Measurements from ENCODE around the gene CEBPZOS.

The CEBPZOS gene

GRCh38 chr2:37196320-37197195 lies at the start of gene CEBPZOS:
Gene CEBPZOS, plus strand, starts transcription at chr2:37196496. Its CDS starts 3,209 bp downstream, at chr2:37199705.
- DNase-seq (ENCODE audit: low read depth) = peak; percentile 68

GRCh38 chr2:37148325-37148724 lies 48.0 kb upstream of the CEBPZOS start:
- DNase-seq (ENCODE audit: low read depth) = no peak

DNA sequence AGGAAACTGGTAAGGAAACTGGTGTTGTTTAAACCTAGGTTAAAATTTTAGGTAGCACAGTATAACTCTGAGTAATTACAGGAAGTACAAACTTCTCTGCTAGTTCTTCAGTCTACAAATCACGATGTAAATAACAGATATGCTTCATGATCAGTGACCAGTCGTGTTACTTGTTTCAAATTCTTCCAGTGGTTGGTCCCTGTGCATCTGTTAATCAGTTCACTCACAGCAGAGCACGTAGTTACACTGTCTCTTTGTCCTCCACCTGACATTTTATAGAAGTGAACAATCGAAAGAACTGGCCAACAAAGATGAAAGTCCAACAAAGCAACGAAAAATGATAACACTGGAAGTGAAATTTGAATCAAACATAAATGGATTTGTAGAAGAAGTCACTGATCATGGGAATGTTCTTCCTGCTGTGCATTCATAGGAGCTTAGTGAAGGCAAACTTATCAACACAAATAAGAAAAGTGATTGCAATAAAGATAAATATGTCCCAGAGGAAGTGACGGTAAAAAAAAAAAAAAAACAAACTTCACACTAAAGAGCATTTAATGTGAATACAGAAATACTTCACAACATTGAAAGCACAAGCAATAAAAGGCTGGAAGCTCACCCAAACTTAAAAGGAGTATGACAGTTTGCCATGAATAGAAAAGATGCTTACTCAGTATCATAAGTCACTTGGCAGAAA lies 46.5 kb upstream of the CEBPZOS start:
- no peak for DNase-seq (ENCODE audit: low read depth)

- no peak for DNase-seq (ENCODE audit: low read depth)
These were observed 43.1 kb upstream of the CEBPZOS start for GRCh38 chr2:37153224-37153623.

GRCh38 chr2:37154785-37155184 lies 41.5 kb upstream of the CEBPZOS start:
- no peak for DNase-seq (ENCODE audit: low read depth)

DNA sequence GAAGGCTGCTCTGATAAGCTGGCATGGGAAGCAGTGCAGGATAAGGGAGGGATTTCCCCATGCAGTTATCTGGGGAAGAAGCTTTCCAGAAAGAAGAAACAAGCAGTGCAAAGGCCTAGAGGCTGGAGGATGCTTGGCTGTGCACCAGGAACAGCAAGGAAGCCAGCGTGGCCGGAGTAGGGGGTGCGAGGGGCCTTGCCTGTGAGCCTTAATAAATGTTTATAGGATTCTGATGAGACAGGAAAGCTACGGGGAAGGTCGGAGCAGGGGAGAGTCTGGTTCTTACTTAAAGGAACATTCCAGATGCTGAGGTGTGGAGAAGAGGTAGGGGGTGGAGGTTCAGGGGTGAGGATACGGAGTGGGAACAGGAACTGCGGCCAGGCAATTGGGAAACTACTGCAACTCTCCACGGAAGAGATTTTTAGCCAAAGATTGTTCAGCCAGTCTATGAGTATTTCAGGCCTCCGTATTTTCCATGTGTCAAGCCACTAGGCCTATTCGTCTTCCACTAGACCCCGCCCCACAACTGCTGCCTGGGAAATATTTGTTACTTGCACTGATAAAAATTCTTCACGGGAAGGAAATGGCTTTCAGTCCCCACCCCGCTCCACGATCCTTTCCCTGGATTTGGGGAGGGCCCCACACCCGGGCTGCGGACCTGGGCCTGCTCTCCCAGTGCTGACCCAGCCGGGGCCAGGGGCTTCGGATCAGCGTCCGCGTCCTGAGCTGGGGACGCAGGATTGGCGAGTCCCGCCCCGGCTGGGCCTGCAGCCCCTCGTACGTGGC lies 40.0 kb upstream of the CEBPZOS start:
- peak; percentile 46 for DNase-seq (ENCODE audit: low read depth)

DNA sequence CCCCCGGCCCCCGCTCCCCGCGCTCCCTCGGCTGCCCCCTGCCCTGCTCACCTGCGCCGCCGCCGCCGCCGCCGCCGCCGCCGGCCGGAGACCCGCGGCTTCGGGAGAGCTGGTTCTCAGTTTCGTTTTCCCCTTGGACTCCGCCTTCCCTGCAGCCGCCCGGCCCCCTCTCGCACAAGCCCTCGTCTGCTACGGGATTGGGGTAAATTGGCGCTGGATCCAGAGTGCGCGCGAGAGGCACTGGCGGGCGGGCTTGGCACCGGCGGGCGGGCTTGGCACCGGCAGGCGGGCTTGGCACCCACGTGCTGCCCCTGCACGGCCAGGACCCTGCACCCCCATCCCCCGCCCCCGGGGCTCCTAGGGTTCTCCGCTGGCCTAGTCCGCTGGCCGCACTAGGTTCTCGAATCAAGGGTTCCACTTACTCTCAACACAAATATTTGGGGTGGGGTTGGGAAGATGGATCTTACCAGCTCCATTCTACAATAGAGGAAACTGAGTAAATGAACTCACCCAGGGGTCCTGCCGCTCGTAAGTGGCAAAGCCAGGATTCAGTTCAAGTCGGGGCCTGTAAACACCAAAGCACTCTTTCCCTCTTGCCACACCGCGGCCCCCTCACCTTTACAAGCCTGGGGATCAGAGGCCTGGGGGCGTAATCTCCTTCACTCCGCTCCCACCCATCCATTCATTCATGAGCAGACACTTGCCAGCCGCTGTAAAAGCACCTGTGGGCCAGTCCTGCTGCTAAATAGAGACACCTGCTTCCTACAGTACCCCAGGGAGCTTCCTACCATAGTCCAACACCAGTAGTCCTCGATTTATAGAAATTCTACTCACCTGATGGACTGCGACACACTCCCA lies 39.2 kb upstream of the CEBPZOS start, which contains the start of gene EIF2AK2:
TSS of gene EIF2AK2 (minus strand) at position 124 of the 858 bp plus-strand sequence. CDS start 9,174 bp downstream, outside the sequence.
- peak; percentile 87 for DNase-seq (ENCODE audit: low read depth)

DNA sequence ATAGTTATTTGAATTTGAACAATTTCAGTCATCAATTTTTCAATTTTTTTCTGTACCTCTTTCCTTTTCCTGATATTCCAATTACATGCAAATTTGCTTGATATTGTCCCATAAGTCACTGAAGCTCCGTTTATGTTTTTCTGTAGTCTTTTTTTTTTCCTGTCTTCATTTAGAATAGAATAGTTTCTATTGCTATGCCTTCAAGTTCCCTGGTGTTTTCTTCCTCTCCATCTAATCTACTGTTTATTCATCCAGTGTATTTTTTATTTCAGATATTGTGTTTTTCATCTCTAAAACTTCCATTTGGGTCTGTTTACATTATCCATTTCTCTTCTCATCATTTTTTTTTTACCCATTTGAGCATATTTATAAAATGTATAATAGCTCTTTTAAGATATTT lies 31.5 kb upstream of the CEBPZOS start:
- DNase-seq (ENCODE audit: low read depth) = no peak

DNA sequence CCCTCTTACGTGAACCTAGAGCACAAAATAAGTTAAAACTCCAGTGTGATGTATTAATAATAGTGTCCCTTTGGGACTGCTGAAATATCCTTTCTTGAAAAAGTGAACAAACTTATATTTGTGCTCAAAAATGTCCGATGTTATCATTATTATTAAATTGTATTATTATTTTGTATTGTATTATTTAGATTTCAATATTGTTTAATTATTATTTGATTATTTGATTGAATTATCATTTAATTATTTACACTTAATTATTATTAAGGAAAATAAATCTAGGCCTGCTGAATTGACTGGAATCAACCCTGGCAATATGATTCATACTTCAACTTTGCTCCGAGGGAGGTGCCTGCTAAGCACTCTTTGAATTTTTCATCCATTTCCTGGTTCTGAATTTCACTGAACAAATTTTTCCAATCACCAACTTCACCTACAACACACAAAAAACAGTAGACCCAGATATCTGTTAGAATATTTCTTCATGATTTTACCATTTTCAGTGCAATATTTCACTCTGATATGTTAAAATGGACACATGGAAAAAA lies 28.6 kb upstream of the CEBPZOS start:
- no peak for DNase-seq (ENCODE audit: low read depth)

DNA sequence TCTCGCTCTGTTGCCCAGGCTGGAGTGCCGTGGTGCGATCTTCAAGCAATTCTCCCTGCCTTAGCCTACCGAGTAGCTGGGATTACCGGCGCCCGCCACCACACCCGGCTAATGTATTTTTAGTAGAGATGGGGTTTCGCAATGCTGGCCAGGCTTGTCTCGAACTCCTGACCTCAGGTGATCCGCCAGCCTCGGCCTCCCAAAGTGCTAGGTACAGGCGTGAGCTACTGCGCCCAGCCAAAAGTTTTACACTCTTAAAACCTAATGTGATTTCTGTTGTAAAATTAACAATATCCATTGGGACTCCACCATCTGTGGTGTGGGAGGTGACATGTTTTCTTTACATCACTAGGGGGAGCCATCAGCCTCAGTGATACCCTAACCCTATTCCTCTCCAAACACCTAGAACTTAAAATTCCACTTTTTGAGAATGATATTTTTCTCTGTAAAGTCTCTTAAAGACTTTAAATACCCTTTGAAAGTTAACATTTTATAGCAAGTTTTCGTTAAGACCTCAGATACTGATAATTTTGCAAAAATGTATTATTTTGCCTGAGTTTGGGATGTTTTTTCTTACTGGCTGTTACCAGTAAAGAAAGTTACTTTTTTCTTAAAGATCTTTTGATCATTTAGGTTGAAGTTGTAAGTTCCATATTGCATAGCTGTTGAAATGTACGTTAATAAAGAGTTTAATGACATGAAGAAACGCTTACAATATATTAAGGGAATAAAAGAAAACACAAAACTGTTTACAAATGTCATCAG lies 27.9 kb upstream of the CEBPZOS start:
- DNase-seq (ENCODE audit: low read depth) = peak; percentile 18

DNA sequence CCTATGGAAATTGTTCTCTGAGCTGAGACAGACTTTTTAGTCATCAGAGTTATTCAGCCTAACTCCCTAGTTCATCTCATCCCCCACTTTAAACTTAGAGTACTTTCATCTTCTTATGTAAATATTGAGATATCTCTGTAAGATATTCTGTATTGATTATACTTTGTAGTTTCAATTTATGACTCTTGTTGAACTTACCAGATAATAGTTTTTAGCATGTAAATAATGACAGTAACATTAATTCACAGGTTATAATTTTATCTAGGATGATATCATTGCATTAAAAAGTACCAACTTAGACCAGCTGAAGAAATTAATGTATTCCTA lies 24.7 kb upstream of the CEBPZOS start:
- no peak for DNase-seq (ENCODE audit: low read depth)

GRCh38 chr2:37173741-37174140 lies 22.6 kb upstream of the CEBPZOS start:
- DNase-seq (ENCODE audit: low read depth) = no peak

- DNase-seq (ENCODE audit: low read depth) = peak; percentile 16
These were observed 16.2 kb upstream of the CEBPZOS start for GRCh38 chr2:37180006-37180639.

GRCh38 chr2:37180640-37181039 lies 15.7 kb upstream of the CEBPZOS start:
- no peak for DNase-seq (ENCODE audit: low read depth)

DNA sequence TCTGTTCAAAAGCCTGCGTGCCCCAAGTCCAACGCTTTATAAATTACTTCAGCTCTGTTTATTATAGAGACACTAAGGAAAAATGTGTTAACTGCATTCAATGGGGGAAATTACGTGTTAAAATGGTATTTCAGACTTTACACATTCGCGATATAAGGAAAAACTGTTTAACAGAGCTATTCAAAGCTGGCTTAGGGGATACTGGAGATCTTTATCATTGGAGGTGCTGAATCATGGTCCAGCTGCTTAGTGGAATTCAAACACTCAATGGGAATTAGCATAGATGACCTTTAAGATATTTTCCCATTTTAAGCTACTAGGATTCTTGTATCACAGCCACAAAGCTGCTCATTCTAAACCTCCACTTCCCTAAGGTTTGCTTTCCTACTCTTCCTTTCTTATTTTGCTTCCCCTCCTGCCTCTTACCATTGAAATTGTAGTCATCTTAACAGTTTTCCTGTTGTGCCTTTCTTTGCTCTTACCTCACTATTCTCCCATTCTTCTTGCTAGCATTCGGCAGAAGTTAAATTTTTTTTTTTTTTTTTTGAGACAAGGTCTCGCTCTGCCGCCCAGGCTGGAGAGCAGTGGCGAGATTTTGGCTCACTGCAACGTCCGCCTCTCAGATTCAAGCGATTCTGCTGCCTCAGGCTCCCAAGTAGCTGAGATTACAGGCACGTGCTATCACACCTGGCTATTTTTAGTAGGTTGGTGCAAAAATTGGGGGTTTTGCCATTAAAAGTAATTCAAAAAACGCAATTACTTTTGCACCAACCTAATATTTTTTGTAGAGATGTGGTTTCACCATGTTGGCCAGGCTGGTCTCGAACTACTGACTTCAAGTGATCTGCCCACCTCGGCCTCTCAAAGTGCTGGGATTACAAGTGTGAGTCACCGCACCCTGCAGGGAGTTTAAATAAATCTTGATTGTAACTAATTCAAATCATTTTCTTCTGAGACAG lies 14.3 kb upstream of the CEBPZOS start:
- DNase-seq (ENCODE audit: low read depth) = no peak

DNA sequence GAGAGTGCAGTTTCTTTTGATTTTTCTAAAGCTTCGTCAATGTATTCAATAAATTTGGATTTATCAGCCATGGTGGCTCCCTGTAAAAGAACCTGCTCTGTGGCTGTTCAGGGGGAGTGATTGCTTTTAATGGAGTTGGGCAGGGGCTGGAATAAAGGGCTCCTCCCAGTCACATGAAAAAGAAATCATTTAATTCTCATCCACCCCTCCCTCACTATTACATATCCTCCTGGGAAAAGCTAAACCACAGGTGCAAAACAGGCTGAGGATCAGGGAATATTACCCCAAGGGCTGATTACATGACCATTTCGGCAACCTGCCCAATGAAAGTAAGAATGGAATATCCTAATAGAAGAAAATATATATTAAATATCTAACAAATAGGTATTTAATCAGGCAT lies 7.7 kb upstream of the CEBPZOS start, which contains the start of gene SULT6B1:
TSS of gene SULT6B1 (minus strand) at position 101 of the 400 bp plus-strand sequence. CDS start at position 71, 30 bp downstream.
- no peak for DNase-seq (ENCODE audit: low read depth)

GRCh38 chr2:37189452-37190153 lies 6.7 kb upstream of the CEBPZOS start:
- peak; percentile 81 for DNase-seq (ENCODE audit: low read depth)

- DNase-seq (ENCODE audit: low read depth) = no peak
These were observed 6.0 kb upstream of the CEBPZOS start for GRCh38 chr2:37190290-37190689.

All from fibroblast of gingiva (primary cell).